Measurements from ENCODE around the gene HYOU1.

Gene HYOU1

DNA sequence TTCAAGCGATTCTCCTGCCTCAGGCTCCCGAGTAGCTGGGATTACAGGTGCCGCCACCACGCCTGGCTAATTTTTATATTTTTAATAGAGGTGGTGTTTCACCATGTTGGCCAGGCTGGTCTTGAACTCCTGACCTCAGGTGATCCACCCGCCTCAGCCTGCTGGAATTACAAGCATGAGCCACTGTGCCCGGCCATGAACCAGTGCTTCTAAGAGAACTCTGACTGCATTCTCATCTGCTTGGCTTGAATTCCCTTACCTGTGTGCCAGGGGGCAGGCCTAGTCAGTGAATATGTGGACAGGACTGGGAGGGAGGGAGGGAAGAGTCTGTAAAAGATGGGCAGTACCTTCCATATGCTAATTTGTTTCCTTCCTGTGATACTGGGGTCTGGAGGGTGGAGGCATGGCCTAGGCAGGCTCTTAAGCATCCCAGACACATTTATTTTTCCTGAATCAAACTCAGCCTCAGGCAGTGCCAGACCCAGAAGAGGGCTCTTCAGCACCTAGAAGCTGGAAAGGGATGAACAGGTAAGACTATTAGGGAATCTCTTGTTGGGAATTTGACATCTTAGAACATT lies 45.4 kb downstream of the HYOU1 start:
- Histone ChIP-seq H3K27ac (ENCODE audit: low read length) (no peak overlapping the region), H3K9me3 (ENCODE audit: insufficient read depth, low read length, severe bottlenecking) (no peaks in the 10 kb centered on the region), H3K36me3 (ENCODE audit: insufficient read depth, low read length) (peaks cover 74% of the 10 kb centered on the region), H4K20me1 (ENCODE audit: insufficient read depth, low read length) (peaks cover 13% of the 10 kb centered on the region), H3K79me2 (ENCODE audit: insufficient read depth, low read length) (peaks cover 19% of the 10 kb centered on the region), H3K27me3 (ENCODE audit: insufficient read depth, low read length, poor library complexity) (no peaks in the 10 kb centered on the region), H2AFZ (ENCODE audit: low read depth, low read length) (no peak overlapping the region), H3K4me3 (ENCODE audit: low read depth in 1 of 2, low read length in 2 of 2) (no peak overlapping the region), H3K4me2 (ENCODE audit: insufficient read depth, low read length) (no peak overlapping the region), H3K4me1 (ENCODE audit: insufficient read depth, low read length) (peaks cover 10% of the 10 kb centered on the region), H3K9ac (ENCODE audit: low read depth, low read length) (no peak overlapping the region)
- no peak for DNase-seq
- no peak for TF ChIP-seq EZH2 (IDR thresholded peaks at IDR 0.05; ENCODE audit: borderline replicate concordance, low read depth, low read length, severe bottlenecking)
- TF ChIP-seq CTCF (IDR thresholded peaks at IDR 0.05; ENCODE audit: borderline replicate concordance, extremely low read depth, low read length, poor library complexity, severe bottlenecking), result no peak
- no peak; the same call in 2 of the 3 replicates for ATAC-seq (ENCODE audit: insufficient read depth, low read depth)

GRCh38 chr11:119006656-119007055 lies 50.3 kb downstream of the HYOU1 start:
- Histone ChIP-seq H3K27ac (ENCODE audit: low read length) (no peak overlapping the region), H3K4me3 (ENCODE audit: low read depth in 1 of 2, low read length in 2 of 2) (no peak overlapping the region), H3K9ac (ENCODE audit: low read depth, low read length) (no peak overlapping the region), H3K4me1 (ENCODE audit: insufficient read depth, low read length) (no peaks in the 10 kb centered on the region), H3K79me2 (ENCODE audit: insufficient read depth, low read length) (peaks cover 14% of the 10 kb centered on the region; the same call in 1 of the 2 replicates), H4K20me1 (ENCODE audit: insufficient read depth, low read length) (no peaks in the 10 kb centered on the region), H3K4me2 (ENCODE audit: insufficient read depth, low read length) (no peak overlapping the region), H3K27me3 (ENCODE audit: insufficient read depth, low read length, poor library complexity) (no peaks in the 10 kb centered on the region), H3K9me3 (ENCODE audit: insufficient read depth, low read length, severe bottlenecking) (no peaks in the 10 kb centered on the region), H3K36me3 (ENCODE audit: insufficient read depth, low read length) (peaks cover 67% of the 10 kb centered on the region), H2AFZ (ENCODE audit: low read depth, low read length) (no peak overlapping the region)
- TF ChIP-seq EZH2 (IDR thresholded peaks at IDR 0.05; ENCODE audit: borderline replicate concordance, low read depth, low read length, severe bottlenecking) (no peak), CTCF (IDR thresholded peaks at IDR 0.05; ENCODE audit: borderline replicate concordance, extremely low read depth, low read length, poor library complexity, severe bottlenecking) (no peak)
- DNase-seq, result no peak
- no peak for ATAC-seq (ENCODE audit: insufficient read depth, low read depth)

GRCh38 chr11:119000906-119001305 lies 56.1 kb downstream of the HYOU1 start:
- TF ChIP-seq EZH2 (IDR thresholded peaks at IDR 0.05; ENCODE audit: borderline replicate concordance, low read depth, low read length, severe bottlenecking) (no peak), CTCF (IDR thresholded peaks at IDR 0.05; ENCODE audit: borderline replicate concordance, extremely low read depth, low read length, poor library complexity, severe bottlenecking) (no peak)
- H3K27ac ChIP-seq (ENCODE audit: low read length), result no peak overlapping the region
- DNase-seq (no peak), ATAC-seq (ENCODE audit: insufficient read depth, low read depth) (no peak)
- H3K36me3 ChIP-seq (ENCODE audit: insufficient read depth, low read length), result peaks cover 62% of the 10 kb centered on the region
- H3K9ac ChIP-seq (ENCODE audit: low read depth, low read length), result no peak overlapping the region
- peaks cover 42% of the 10 kb centered on the region for H3K4me1 ChIP-seq (ENCODE audit: insufficient read depth, low read length)
- no peaks in the 10 kb centered on the region for H3K9me3 ChIP-seq (ENCODE audit: insufficient read depth, low read length, severe bottlenecking)
- H4K20me1 ChIP-seq (ENCODE audit: insufficient read depth, low read length), result no peaks in the 10 kb centered on the region
- H2AFZ ChIP-seq (ENCODE audit: low read depth, low read length), result no peak overlapping the region
- H3K27me3 ChIP-seq (ENCODE audit: insufficient read depth, low read length, poor library complexity), result no peaks in the 10 kb centered on the region
- H3K4me2 ChIP-seq (ENCODE audit: insufficient read depth, low read length), result no peak overlapping the region; the same call in 1 of the 2 replicates
- H3K4me3 ChIP-seq (ENCODE audit: low read depth in 1 of 2, low read length in 2 of 2), result no peak overlapping the region
- peaks cover 63% of the 10 kb centered on the region for H3K79me2 ChIP-seq (ENCODE audit: insufficient read depth, low read length)

Measured in DND-41 (cell line).